Sigmoid colon (tissue), 7 donors: ENCODE measurements around the gene IGF2BP2. TPM values are rescaled to one million over a fixed set of nuclear protein-coding genes. Genes with fewer than 3 reads are reported as not detected.

Experiments used
- DNase-seq: peaks from one replicate; pipeline ENCODE4 v3.0.0-alpha.2; 2019
- H3K27ac ChIP-seq, 4 donors: fragments of 200-600 bp; sonication (generic); one replicate each; pipeline ENCODE4 v1.5.1; 2016 to 2019; ENCODE audit warnings: mild to moderate bottlenecking in 1 of 4
- H3K27me3 ChIP-seq, 3 donors: fragments of 200-600 bp; sonication (generic); one replicate each; pipeline ENCODE4 v1.5.1; 2019; ENCODE audit warnings: mild to moderate bottlenecking in 1 of 3
- H3K36me3 ChIP-seq, 4 donors: fragments of 200-600 bp; sonication (generic); one replicate each; pipeline ENCODE4 v1.5.1; 2016 to 2019
- H3K4me1 ChIP-seq, 4 donors: fragments of 200-600 bp; sonication (generic); one replicate each; pipeline ENCODE4 v1.5.1; 2017 to 2019
- H3K4me3 ChIP-seq, 4 donors: fragments of 200-600 bp; sonication (generic); one replicate each; pipeline ENCODE4 v1.5.1; 2017 to 2019; ENCODE audit warnings: mild to moderate bottlenecking in 2 of 4, moderate library complexity in 1 of 4
- H3K9me3 ChIP-seq, 4 donors: fragments of 200-600 bp in 3 of 4; sonication (generic) in 3 of 4; one replicate each; pipeline versions ENCODE4 v1.5.1 to v1.6.1; 2013 to 2019
- CTCF ChIP-seq, 4 experiments: fragments of 450-650 bp in 3 of 4; fragments of 200-600 bp in 1 of 4; IDR thresholded peaks; one replicate each; pipeline ENCODE4 v1.5.1; 2016 to 2019; ENCODE audit warnings: antibody characterized with exemption in 4 of 4, mild to moderate bottlenecking in 3 of 4, moderate library complexity in 2 of 4
- EP300 ChIP-seq, 4 donors: sonication (generic); formaldehyde crosslinking; IDR thresholded peaks; one replicate each; pipeline ENCODE4 v1.6.1; 2017; ENCODE audit warnings: antibody characterized with exemption in 4 of 4
- POLR2A ChIP-seq, 2 donors: fragments of 450-650 bp; IDR thresholded peaks; one replicate each; pipeline ENCODE4 v1.6.1; 2016; ENCODE audit warnings: antibody characterized with exemption in 2 of 2, mild to moderate bottlenecking in 2 of 2, moderate library complexity in 2 of 2
- POLR2AphosphoS5 ChIP-seq, 4 donors: sonication (generic); formaldehyde crosslinking; IDR thresholded peaks; one replicate each; pipeline ENCODE4 v1.6.1; 2017; ENCODE audit warnings: antibody characterized with exemption in 4 of 4
- WGBS, 2 donors: extraction: QIAGEN DNeasy Blood & Tissue Kit; methylation state at CpG; one replicate each; pipeline ENCODE4 v1.1.7; 2013; 5-methylcytosine and 5-hydroxymethylcytosine counted together
- intact Hi-C: fragments of 100-400 bp; cut with DNase I; formaldehyde crosslinking; loops from one replicate; pipeline ENCODE4 v1.15.1; 2023
- polyA plus RNA-seq, 3 donors: library from polyadenylated mRNA; stranded (reverse); fragments of 200-250 nt; gene quantifications; one replicate each; pipeline ENCODE4 v1.2.3, GENCODE V29; 2013
- total RNA-seq, 4 donors: library from RNA; depleted of rRNA; stranded (reverse); fragments of >200 nt; gene quantifications; one replicate each; pipeline ENCODE4 v1.1.0, GENCODE V29; 2016
- donor health status: healthy with polysubstance abuse.
- donor health status: Bipolar disorder and iron deficiency.
- donor health status: healthy.

Gene IGF2BP2
- total and polyA plus RNA-seq, 7 donors = 6.3 to 20.7 (median 14.7) TPM

DNA sequence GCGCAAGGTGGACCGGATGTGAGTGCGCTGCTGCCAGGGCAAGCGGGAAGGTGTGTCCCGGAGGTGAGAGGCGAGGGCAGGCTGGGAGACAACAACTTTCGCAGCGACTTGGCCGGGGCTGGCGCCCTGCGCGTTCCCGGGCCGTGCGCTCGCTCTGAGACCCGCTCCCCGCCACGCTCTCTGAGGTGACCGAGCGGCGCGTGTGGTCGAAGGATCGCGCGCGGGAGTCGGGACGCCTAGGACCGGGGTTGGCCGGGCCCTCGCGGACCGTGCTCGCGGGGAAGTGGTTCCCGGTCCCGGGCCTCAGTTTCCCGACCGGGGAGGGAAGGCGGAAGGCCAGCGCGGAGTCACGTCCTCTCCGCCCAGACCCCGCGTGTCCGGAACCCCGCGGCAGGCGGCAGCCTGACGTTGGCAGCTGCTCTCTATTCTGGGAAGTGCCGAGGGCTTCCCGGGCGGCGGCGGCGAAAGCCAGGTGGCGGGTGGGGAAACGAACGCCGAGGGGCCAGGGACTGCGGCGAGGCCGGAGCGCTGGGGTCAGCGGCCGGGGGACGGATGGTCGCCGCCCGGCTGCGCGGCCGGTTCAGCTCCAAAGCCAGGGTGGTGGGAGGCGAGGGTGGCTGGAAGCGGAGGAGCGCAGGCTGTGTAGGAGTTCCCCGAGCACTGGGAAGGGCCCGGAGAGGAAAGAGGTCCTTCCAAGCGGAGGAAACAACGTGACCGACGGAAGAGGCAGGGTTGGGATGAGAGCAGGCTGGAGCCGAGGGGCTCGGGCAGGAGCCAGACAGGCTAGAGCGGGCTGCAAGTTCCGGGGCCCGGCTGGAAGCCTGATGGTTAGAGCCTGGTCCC is 1.0 kb upstream of the IGF2BP2 start:
- intact Hi-C loops = no loop called here

DNA sequence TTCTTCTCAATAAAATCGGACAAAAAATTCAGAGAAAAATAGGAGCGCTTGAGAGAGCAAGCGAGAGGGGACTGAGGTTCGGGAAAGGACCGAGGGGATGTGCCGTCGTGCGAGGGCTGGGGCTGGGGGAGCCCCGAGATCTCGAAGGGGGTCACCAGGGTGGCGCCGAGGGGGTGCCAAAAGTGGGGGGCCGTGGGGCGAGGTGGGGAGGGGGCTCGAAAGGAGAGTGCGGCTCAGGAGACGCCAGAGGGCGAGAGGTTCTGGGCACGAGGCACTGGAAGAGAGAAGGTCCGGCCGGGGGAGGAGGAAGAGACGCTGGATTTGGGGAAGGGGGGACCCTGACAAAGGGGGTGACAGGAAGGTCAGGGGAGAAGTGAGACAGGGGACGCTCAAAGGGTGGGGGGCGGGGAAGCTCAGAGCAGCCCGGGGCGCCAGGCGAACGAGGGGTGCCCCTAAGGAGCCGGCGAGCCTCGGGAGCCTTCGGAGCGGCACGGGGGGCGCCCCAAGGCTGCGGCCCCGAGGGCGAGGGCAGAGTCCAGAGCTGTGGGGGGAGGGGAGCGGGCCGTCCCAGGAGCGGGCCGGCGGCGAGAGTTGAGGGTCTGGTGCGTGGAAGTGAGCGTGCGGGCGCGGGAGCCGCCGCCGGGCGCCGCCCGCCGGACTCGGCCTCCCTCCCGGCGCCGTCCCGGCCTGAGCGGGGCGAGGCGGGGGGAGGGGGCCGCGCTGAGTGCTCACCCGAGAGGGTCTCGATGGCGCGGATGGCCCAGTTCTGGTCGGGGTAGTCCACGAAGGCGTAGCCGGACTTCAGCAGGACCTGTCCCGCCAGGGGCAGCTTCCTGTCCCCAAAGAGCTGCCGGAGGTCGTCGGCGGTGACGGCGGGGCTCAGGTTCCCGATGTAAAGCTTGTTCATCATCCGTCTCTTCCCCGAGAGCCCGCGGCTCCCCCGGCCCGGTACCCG is 514 bp downstream of the IGF2BP2 start:
- H3K36me3 ChIP-seq = no peaks in the 10 kb centered on the region
- peaks cover 0 to 39% (median 32%) of the 10 kb centered on the region in 4 donors for H3K4me1 ChIP-seq
- H3K27me3 ChIP-seq = peaks cover 37 to 75% (median 57%) of the 10 kb centered on the region in 3 donors
- 1% methylated on average over 89 of the region's 89 CpGs for WGBS, 2 donors
- peak; percentile 66 for DNase-seq
- peak overlapping the region; percentile 62 to 85 (median 72) for H3K27ac ChIP-seq
- H3K4me3 ChIP-seq = peak overlapping the region; percentile 40 to 66 (median 59)
- no peak for TF ChIP-seq CTCF (IDR thresholded peaks at IDR 0.05)
- TF ChIP-seq POLR2AphosphoS5 (IDR thresholded peaks at IDR 0.05) = no peak
- TF ChIP-seq POLR2A (IDR thresholded peaks at IDR 0.05) = no peak
- TF ChIP-seq EP300 (IDR thresholded peaks at IDR 0.05) = no peak
- intact Hi-C loops = loop anchor here (5.0 kb wide), 1 partner anchor 113 kb away; the partner anchor contains the start of gene TRA2B
- H3K9me3 ChIP-seq = no peaks in the 10 kb centered on the region

More for the DNA sequence above, 1.0 kb upstream of the IGF2BP2 start:
- peaks cover 0 to 39% (median 32%) of the 10 kb centered on the region in 4 donors for H3K4me1 ChIP-seq
- H3K27ac ChIP-seq = peak overlapping the region; percentile 67 to 85 (median 78)
- peaks cover 33 to 59% (median 50%) of the 10 kb centered on the region in 3 donors for H3K27me3 ChIP-seq
- no peaks in the 10 kb centered on the region for H3K36me3 ChIP-seq
- peak; percentile 64 for DNase-seq
- no peaks in the 10 kb centered on the region for H3K9me3 ChIP-seq
- peak overlapping the region; percentile 38 to 66 (median 59) for H3K4me3 ChIP-seq
- no peak for TF ChIP-seq POLR2A (IDR thresholded peaks at IDR 0.05)
- no peak for TF ChIP-seq EP300 (IDR thresholded peaks at IDR 0.05)
- TF ChIP-seq POLR2AphosphoS5 (IDR thresholded peaks at IDR 0.05) = no peak
- TF ChIP-seq CTCF (IDR thresholded peaks at IDR 0.05) = no peak
- 1 to 4% methylated on average over 90 of the region's 90 CpGs for WGBS, 2 donors

- Histone ChIP-seq H3K27ac (peak overlapping the region; percentile 62 to 85 (median 72)), H3K9me3 (no peaks in the 10 kb centered on the region), H3K36me3 (no peaks in the 10 kb centered on the region), H3K27me3 (peaks cover 37 to 84% (median 66%) of the 10 kb centered on the region in 3 donors), H3K4me3 (peak overlapping the region; percentile 40 to 66 (median 59)), H3K4me1 (peaks cover 0 to 39% (median 32%) of the 10 kb centered on the region in 4 donors)
- peak; percentile 69 for DNase-seq
- 1% methylated on average over 84 of the region's 84 CpGs for WGBS, 2 donors
- intact Hi-C loops = loop anchor here (5.0 kb wide), 1 partner anchor 114 kb away; the partner anchor contains the start of gene TRA2B
- no peak for TF ChIP-seq CTCF (IDR thresholded peaks at IDR 0.05)
- TF ChIP-seq POLR2A (IDR thresholded peaks at IDR 0.05) = no peak
- TF ChIP-seq POLR2AphosphoS5 (IDR thresholded peaks at IDR 0.05) = no peak
- no peak for TF ChIP-seq EP300 (IDR thresholded peaks at IDR 0.05)
Measured at GRCh38 chr3:185823078-185824044, 1.5 kb downstream of the IGF2BP2 start.
